Ascending aorta (tissue), 2 donors: ENCODE data around the gene DNAAF1. TPM values are rescaled to one million over a fixed set of nuclear protein-coding genes. Genes with fewer than 3 reads are reported as not detected.
"Not testable (repeated sequence)": the region's sequence is repeated elsewhere in the genome, so short reads cannot be mapped to it uniquely, and the experiment has no call there.

Experiments used
- DNase-seq, 2 donors: peaks; one replicate each; pipeline ENCODE4 v3.0.0-alpha.2; 2019; ENCODE audit warnings: low spot score in 2 of 2
- H3K27ac ChIP-seq, 2 donors: fragments of 200-600 bp; sonication (generic); one replicate each; pipeline ENCODE4 v1.5.1; 2016 to 2017; ENCODE audit warnings: mild to moderate bottlenecking in 1 of 2
- H3K27me3 ChIP-seq: fragments of 200-600 bp; sonication (generic); one replicate; pipeline ENCODE4 v1.5.1; 2017
- H3K36me3 ChIP-seq, 2 donors: fragments of 200-600 bp; sonication (generic); one replicate each; pipeline ENCODE4 v1.5.1; 2016
- H3K4me1 ChIP-seq, 2 donors: fragments of 200-600 bp; sonication (generic); one replicate each; pipeline ENCODE4 v1.5.1; 2016 to 2017; ENCODE audit warnings: mild to moderate bottlenecking in 1 of 2
- H3K4me3 ChIP-seq, 2 donors: fragments of 200-600 bp; sonication (generic); one replicate each; pipeline ENCODE4 v1.5.1; 2016 to 2017; ENCODE audit warnings: mild to moderate bottlenecking in 1 of 2
- H3K9me3 ChIP-seq, 2 donors: fragments of 200-600 bp; sonication (generic); one replicate each; pipeline ENCODE4 v1.5.1; 2016
- CTCF ChIP-seq, 3 experiments: fragments of 200-600 bp in 2 of 3; fragments of 450-650 bp in 1 of 3; sonication (generic) in 2 of 3; IDR thresholded peaks; one replicate each; pipeline ENCODE4 v1.5.1; 2016 to 2019; ENCODE audit warnings: antibody characterized with exemption in 3 of 3, mild to moderate bottlenecking in 1 of 3, moderate library complexity in 1 of 3
- intact Hi-C: fragments of 100-400 bp; cut with DNase I; formaldehyde crosslinking; loops from one replicate; pipeline ENCODE4 v1.15.1; 2023
- total RNA-seq: library from RNA; depleted of rRNA; stranded (reverse); fragments of >200 nt; gene quantifications from one replicate; pipeline ENCODE4 v1.1.0, GENCODE V29; 2016

Gene DNAAF1
- total RNA-seq, 1 donor from 2014 or later = not detected

- Histone ChIP-seq H3K27me3 (no peaks in the 10 kb centered on the region), H3K4me1 (peaks cover 0 to 8% of the 10 kb centered on the region in 2 donors), H3K4me3 (no peak overlapping the region), H3K36me3 (peaks cover 10 to 16% of the 10 kb centered on the region in 2 donors), H3K27ac (no peak overlapping the region), H3K9me3 (no peaks in the 10 kb centered on the region)
- intact Hi-C loops = loop anchor here (10.0 kb wide), 1 partner anchor 394 kb away; the partner anchor contains the start of gene MEAK7
- no peak for TF ChIP-seq CTCF (IDR thresholded peaks at IDR 0.05)
- no peak for DNase-seq
Observed at GRCh38 chr16:84110527-84110926, 34.6 kb upstream of the DNAAF1 start.

GRCh38 chr16:84111525-84111924, 33.6 kb upstream of the DNAAF1 start:
- H3K36me3 ChIP-seq = peaks cover 7 to 13% of the 10 kb centered on the region in 2 donors
- no peak overlapping the region for H3K4me3 ChIP-seq
- H3K27ac ChIP-seq = no peak overlapping the region
- H3K27me3 ChIP-seq = no peaks in the 10 kb centered on the region
- no peaks in the 10 kb centered on the region for H3K9me3 ChIP-seq
- intact Hi-C loops = loop anchor here (10.0 kb wide), 1 partner anchor 393 kb away; the partner anchor contains the start of gene MEAK7
- no peak for TF ChIP-seq CTCF (IDR thresholded peaks at IDR 0.05)
- peaks cover 0 to 8% of the 10 kb centered on the region in 2 donors for H3K4me1 ChIP-seq
- DNase-seq = no peak

GRCh38 chr16:84111949-84112348, 33.2 kb upstream of the DNAAF1 start:
- not testable (repeated sequence) for H3K27ac ChIP-seq, H3K27me3 ChIP-seq, H3K4me1 ChIP-seq, H3K4me3 ChIP-seq, H3K9me3 ChIP-seq, DNase-seq
- intact Hi-C loops = loop anchor here (10.0 kb wide), 1 partner anchor 393 kb away; the partner anchor contains the start of gene MEAK7
- peaks cover 4 to 11% of the 10 kb centered on the region in 2 donors for H3K36me3 ChIP-seq

GRCh38 chr16:84115919-84116719, 29.0 kb upstream of the DNAAF1 start:
- Histone ChIP-seq H3K9me3 (no peaks in the 10 kb centered on the region), H3K36me3 (no peaks in the 10 kb centered on the region), H3K27me3 (no peaks in the 10 kb centered on the region), H3K4me1 (peaks cover 0 to 13% of the 10 kb centered on the region in 2 donors), H3K27ac (peak overlapping the region; percentile 86 to 93), H3K4me3 (peak overlapping the region; percentile 84 to 90)
- intact Hi-C loops = loop anchor here (1.0 to 10.0 kb wide), 4 partner anchors 29 to 389 kb away; partner anchors contain the start of genes DNAAF1, HSDL1, MEAK7 and OSGIN1
- TF ChIP-seq CTCF (IDR thresholded peaks at IDR 0.05) = peak in 1 of 3 experiments; percentile 69
- DNase-seq = no peak

GRCh38 chr16:84116720-84117493, 28.2 kb upstream of the DNAAF1 start, which contains the start of gene MBTPS1:
Gene MBTPS1, minus strand, starts transcription at chr16:84116942. Its CDS starts 15,159 bp downstream, at chr16:84101783.
- intact Hi-C loops = loop anchor here (1.0 to 10.0 kb wide), 4 partner anchors 28 to 388 kb away; partner anchors contain the start of genes DNAAF1, HSDL1, MEAK7 and OSGIN1

More at GRCh38 chr16:84116720-84117493, 28.2 kb upstream of the DNAAF1 start, which contains the start of gene MBTPS1:
- H3K9me3 ChIP-seq = no peaks in the 10 kb centered on the region
- peak within 1 kb of the TSS; percentile 86 to 93 for H3K27ac ChIP-seq
- no peaks in the 10 kb centered on the region for H3K36me3 ChIP-seq
- TF ChIP-seq CTCF (IDR thresholded peaks at IDR 0.05) = no peak
- no peaks in the 10 kb centered on the region for H3K27me3 ChIP-seq
- peaks cover 0 to 13% of the 10 kb centered on the region in 2 donors for H3K4me1 ChIP-seq
- peak; percentile 89 to 99 for DNase-seq
- peak within 1 kb of the TSS; percentile 84 to 90 for H3K4me3 ChIP-seq
